H9 (cell line): ENCODE results near the gene ZNF132. TPM values are rescaled to one million over a fixed set of nuclear protein-coding genes. Genes with fewer than 3 reads are reported as not detected.
"Not testable (repeated sequence)": the region's sequence is repeated elsewhere in the genome, so short reads cannot be mapped to it uniquely, and the experiment has no call there.

Experiments
- DNase-seq: peaks from one replicate; pipeline ENCODE4 v3.0.0-alpha.2; 2017
- H2AFZ ChIP-seq: one replicate; pipeline ENCODE4 v1.6.1; 2013; ENCODE audit warnings: mild to moderate bottlenecking, low read length, control low read depth, moderate library complexity
- H2AK5ac ChIP-seq: 2 replicates; pipeline ENCODE4 v1.6.1; 2013; ENCODE audit warnings: low read length, control low read depth, mixed read lengths; ENCODE audit not compliant: insufficient read length
- H2BK120ac ChIP-seq: one replicate; pipeline ENCODE4 v1.6.1; 2013; ENCODE audit warnings: low read depth, mild to moderate bottlenecking, low read length, control low read depth, inconsistent platforms; ENCODE audit not compliant: poor library complexity, severe bottlenecking
- H2BK12ac ChIP-seq: 2 replicates; pipeline ENCODE4 v1.6.1; 2013; ENCODE audit warnings: low read length, control low read depth, mixed read lengths, low read depth; ENCODE audit not compliant: insufficient read length
- H2BK15ac ChIP-seq: 2 replicates; pipeline ENCODE4 v1.6.1; 2013; ENCODE audit warnings: low read depth, low read length, control low read depth
- H2BK20ac ChIP-seq: one replicate; pipeline ENCODE4 v1.6.1; 2013; ENCODE audit warnings: low read depth, mild to moderate bottlenecking, low read length, control low read depth, inconsistent platforms; ENCODE audit not compliant: poor library complexity, severe bottlenecking
- H2BK5ac ChIP-seq: 2 replicates; pipeline ENCODE4 v1.6.1; 2013; ENCODE audit warnings: low read length, control low read depth, mixed read lengths; ENCODE audit not compliant: insufficient read length
- H3K14ac ChIP-seq: 2 replicates; pipeline ENCODE4 v1.6.1; 2013; ENCODE audit warnings: low read length, control low read depth; ENCODE audit not compliant: insufficient read depth
- H3K18ac ChIP-seq: 2 replicates; pipeline ENCODE4 v1.6.1; 2013; ENCODE audit warnings: low read depth, mild to moderate bottlenecking, mixed read lengths, low read length, control low read depth; ENCODE audit not compliant: insufficient read length
- H3K23ac ChIP-seq: 2 replicates; pipeline ENCODE4 v1.6.1; 2013; ENCODE audit warnings: low read length, control low read depth, mixed read lengths, low read depth; ENCODE audit not compliant: insufficient read length
- H3K23me2 ChIP-seq: 2 replicates; pipeline ENCODE4 v1.6.1; 2013; ENCODE audit warnings: low read depth, mild to moderate bottlenecking, mixed read lengths, low read length, control low read depth; ENCODE audit not compliant: insufficient read length, poor library complexity, severe bottlenecking
- H3K27ac ChIP-seq: 2 replicates; pipeline ENCODE4 v1.5.1; 2013; ENCODE audit warnings: low read length, control low read depth, mixed read lengths, low read depth; ENCODE audit not compliant: insufficient read length
- H3K27me3 ChIP-seq: 2 replicates; pipeline ENCODE4 v1.6.1; 2013; ENCODE audit warnings: low read length, control low read depth, inconsistent platforms; ENCODE audit not compliant: insufficient read depth
- H3K4ac ChIP-seq: 2 replicates; pipeline ENCODE4 v1.6.1; 2013; ENCODE audit warnings: low read depth, mild to moderate bottlenecking, control low read depth, inconsistent platforms, low read length, moderate library complexity
- H3K4me1 ChIP-seq: 2 replicates; pipeline ENCODE4 v1.6.1; 2013; ENCODE audit warnings: low read length, control low read depth, inconsistent platforms; ENCODE audit not compliant: insufficient read depth
- H3K4me2 ChIP-seq: 2 replicates; pipeline ENCODE4 v1.6.1; 2013; ENCODE audit warnings: low read length, control low read depth, mixed read lengths; ENCODE audit not compliant: insufficient read length, insufficient read depth
- H3K56ac ChIP-seq: 2 replicates; pipeline ENCODE4 v1.6.1; 2013; ENCODE audit warnings: low read depth, mild to moderate bottlenecking, mixed read lengths, low read length, control low read depth; ENCODE audit not compliant: insufficient read length
- H3K79me1 ChIP-seq: 2 replicates; pipeline ENCODE4 v1.6.1; 2013; ENCODE audit warnings: low read depth, mild to moderate bottlenecking, moderate library complexity, low read length, control low read depth, inconsistent platforms; ENCODE audit not compliant: insufficient read depth, poor library complexity, severe bottlenecking
- H3K79me2 ChIP-seq: 2 replicates; pipeline ENCODE4 v1.6.1; 2013; ENCODE audit warnings: low read length, control low read depth, inconsistent platforms; ENCODE audit not compliant: insufficient read depth
- H3K9ac ChIP-seq: 2 replicates; pipeline ENCODE4 v1.6.1; 2013; ENCODE audit warnings: low read length, control low read depth, mixed read lengths; ENCODE audit not compliant: insufficient read length; ENCODE audit errors: extremely low read depth
- H3K9me3 ChIP-seq: one replicate; pipeline ENCODE4 v1.6.1; 2013; ENCODE audit warnings: low read depth, low read length, inconsistent platforms; ENCODE audit not compliant: control insufficient read depth
- H3T11ph ChIP-seq: one replicate; pipeline ENCODE4 v1.6.1; 2013; ENCODE audit warnings: mild to moderate bottlenecking, low read length, control low read depth, inconsistent platforms
- H4K20me1 ChIP-seq: one replicate; pipeline ENCODE4 v1.6.1; 2013; ENCODE audit not compliant: control insufficient read depth, insufficient read length, insufficient read depth
- H4K5ac ChIP-seq: 2 replicates; pipeline ENCODE4 v1.6.1; 2013; ENCODE audit warnings: low read depth, mild to moderate bottlenecking, mixed read lengths, low read length, control low read depth; ENCODE audit not compliant: insufficient read length
- H4K8ac ChIP-seq: replicated peaks from 2 replicates; pipeline ENCODE4 v1.6.1; 2013; ENCODE audit warnings: low read length, control low read depth, mixed read lengths, low read depth; ENCODE audit not compliant: insufficient read length
- H4K91ac ChIP-seq: 2 replicates; pipeline ENCODE4 v1.6.1; 2013; ENCODE audit warnings: low read depth, mild to moderate bottlenecking, moderate library complexity, mixed read lengths, low read length, control low read depth; ENCODE audit not compliant: insufficient read length
- H3K27ac Mint-ChIP-seq, 3 experiments: 2 replicates in 2 of 3; 3 replicates in 1 of 3; pipeline ENCODE4 v1.8.0; 2020 to 2021; ENCODE audit warnings: mixed read lengths in 3 of 3, mild to moderate bottlenecking in 1 of 3, moderate library complexity in 1 of 3
- H3K27me3 Mint-ChIP-seq: 2 replicates; pipeline ENCODE4 v1.8.0; 2021; ENCODE audit warnings: low read depth, mild to moderate bottlenecking, moderate library complexity, mixed read lengths
- H3K36me3 Mint-ChIP-seq, 3 experiments: 2 replicates in 2 of 3; 3 replicates in 1 of 3; pipeline ENCODE4 v1.8.0; 2020 to 2021; ENCODE audit warnings: low read depth in 3 of 3, mixed read lengths in 3 of 3; ENCODE audit not compliant: insufficient read depth in 1 of 3
- H3K4me1 Mint-ChIP-seq, 2 experiments: 2 replicates each; pipeline ENCODE4 v1.8.0; 2020; ENCODE audit warnings: mixed read lengths in 2 of 2
- H3K4me3 Mint-ChIP-seq, 2 experiments: 2 replicates in 1 of 2; 3 replicates in 1 of 2; pipeline ENCODE4 v1.8.0; 2020 to 2021; ENCODE audit warnings: mild to moderate bottlenecking in 2 of 2, mixed read lengths in 2 of 2, moderate library complexity in 1 of 2
- H3K9me3 Mint-ChIP-seq, 2 experiments: 2 replicates in 1 of 2; 3 replicates in 1 of 2; pipeline ENCODE4 v1.8.0; 2020; ENCODE audit warnings: mild to moderate bottlenecking in 2 of 2, mixed read lengths in 2 of 2, moderate library complexity in 1 of 2
- WGBS: extraction: QIAGEN DNeasy Blood & Tissue Kit; methylation state at CpG from one replicate; pipeline ENCODE4 v1.1.7; 2013; ENCODE audit warnings: missing lambda C conversion rate, low lambda C conversion rate, mixed read lengths; ENCODE audit not compliant: insufficient read length; ENCODE audit errors: extremely low coverage; 5-methylcytosine and 5-hydroxymethylcytosine counted together
- total RNA-seq: library from RNA; stranded (reverse); gene quantifications from 2 replicates; pipeline ENCODE4 v1.2.1, GENCODE V29; 2021
- TF ChIP-seq, protein P1 (sequence below): fragments of 200-600 bp; sonication (generic); conservative IDR thresholded peaks from 3 replicates; pipeline ENCODE4 v1.8.0; 2021; ENCODE audit warnings: antibody characterized with exemption, mild to moderate bottlenecking

The ZNF132 gene
- total RNA-seq, 1 experiment from 2014 or later = 0.24 TPM

DNA sequence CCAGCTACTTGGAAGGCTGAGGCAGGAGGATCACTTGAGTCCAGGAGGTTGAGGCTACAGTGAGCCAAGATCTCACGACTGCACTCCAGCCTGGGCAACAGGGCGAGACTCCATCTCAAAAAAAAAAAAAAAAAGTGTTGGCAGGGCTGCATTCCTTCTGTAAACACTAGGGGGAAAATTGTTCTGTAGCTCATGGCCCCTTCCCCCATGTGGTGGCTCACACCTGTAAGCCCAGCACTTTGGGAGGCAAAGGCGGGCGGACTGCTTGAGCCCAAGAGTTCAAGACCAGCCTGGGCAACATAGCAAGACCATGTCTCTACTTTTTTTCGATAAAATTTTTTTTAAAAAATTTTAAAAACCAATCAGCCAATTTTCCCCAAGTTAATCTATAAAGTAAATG, 44.4 kb upstream of the ZNF132 start:
- H3K79me2 ChIP-seq, H3K23ac ChIP-seq, H2BK120ac ChIP-seq, H2BK5ac ChIP-seq, H3K9ac ChIP-seq, H3K4me2 ChIP-seq, H3K23me2 ChIP-seq, H3K4ac ChIP-seq, H4K8ac ChIP-seq, H3K27ac Mint-ChIP-seq, H3K9me3 ChIP-seq, H3K56ac ChIP-seq, DNase-seq, H3T11ph ChIP-seq, H3K4me3 Mint-ChIP-seq, H2AFZ ChIP-seq, H2BK12ac ChIP-seq, H3K9me3 Mint-ChIP-seq, H4K20me1 ChIP-seq, H3K14ac ChIP-seq, H3K27ac ChIP-seq, H3K27me3 Mint-ChIP-seq, H3K27me3 ChIP-seq, H2BK15ac ChIP-seq, H3K4me1 Mint-ChIP-seq, H3K18ac ChIP-seq, H3K79me1 ChIP-seq, H3K4me1 ChIP-seq, H2AK5ac ChIP-seq, H4K91ac ChIP-seq, H4K5ac ChIP-seq, H3K36me3 Mint-ChIP-seq, H2BK20ac ChIP-seq: not testable (repeated sequence)
- TF ChIP-seq, protein P1, sequence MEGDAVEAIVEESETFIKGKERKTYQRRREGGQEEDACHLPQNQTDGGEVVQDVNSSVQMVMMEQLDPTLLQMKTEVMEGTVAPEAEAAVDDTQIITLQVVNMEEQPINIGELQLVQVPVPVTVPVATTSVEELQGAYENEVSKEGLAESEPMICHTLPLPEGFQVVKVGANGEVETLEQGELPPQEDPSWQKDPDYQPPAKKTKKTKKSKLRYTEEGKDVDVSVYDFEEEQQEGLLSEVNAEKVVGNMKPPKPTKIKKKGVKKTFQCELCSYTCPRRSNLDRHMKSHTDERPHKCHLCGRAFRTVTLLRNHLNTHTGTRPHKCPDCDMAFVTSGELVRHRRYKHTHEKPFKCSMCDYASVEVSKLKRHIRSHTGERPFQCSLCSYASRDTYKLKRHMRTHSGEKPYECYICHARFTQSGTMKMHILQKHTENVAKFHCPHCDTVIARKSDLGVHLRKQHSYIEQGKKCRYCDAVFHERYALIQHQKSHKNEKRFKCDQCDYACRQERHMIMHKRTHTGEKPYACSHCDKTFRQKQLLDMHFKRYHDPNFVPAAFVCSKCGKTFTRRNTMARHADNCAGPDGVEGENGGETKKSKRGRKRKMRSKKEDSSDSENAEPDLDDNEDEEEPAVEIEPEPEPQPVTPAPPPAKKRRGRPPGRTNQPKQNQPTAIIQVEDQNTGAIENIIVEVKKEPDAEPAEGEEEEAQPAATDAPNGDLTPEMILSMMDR = peak; percentile 42; the same call in 2 of the 3 replicates
- WGBS = no CpG with 5 or more reads among the region's 5 CpGs
